ENCODE data around the gene LRMDA.

- TF ChIP-seq CTCF (IDR thresholded peaks at IDR 0.05) (no peak), POLR2A (IDR thresholded peaks at IDR 0.05) (no peak), EP300 (IDR thresholded peaks at IDR 0.05; ENCODE audit: low read depth) (no peak)
Measured at GRCh38 chr10:75807456-75807855, 376.0 kb downstream of the LRMDA start.

Data from transverse colon (tissue), 3 donors.